ENCODE measurements around the gene PNMT. TPM values are rescaled to one million over a fixed set of nuclear protein-coding genes. Genes with fewer than 3 reads are reported as not detected.

PNMT gene
- total and polyA plus RNA-seq, 2 of the 13 experiments (the other 11 are each of a cell fraction or from before 2014, with no cell fraction given), result 0.25 TPM; not detected in 1

- TF ChIP-seq MZF1 (CRISPR knock-in tag; IDR thresholded peaks at IDR 0.05; ENCODE audit: borderline replicate concordance) (peak; percentile 30; the same call in 1 of the 2 replicates), RBAK (CRISPR knock-in tag; IDR thresholded peaks at IDR 0.05) (no peak), MAFK (conservative IDR thresholded peaks at IDR 0.05 in 1 of 2, IDR thresholded peaks at IDR 0.05 in 1 of 2; ENCODE audit: low read length in 2 of 2) (no peak), YY1 (IDR thresholded peaks at IDR 0.05; ENCODE audit: insufficient read depth, insufficient replicate concordance, low read depth, low read length) (no peak), ZNF446 (CRISPR knock-in tag; IDR thresholded peaks at IDR 0.05) (no peak), RFXANK (CRISPR knock-in tag; IDR thresholded peaks at IDR 0.05) (no peak), ZNF776 (CRISPR knock-in tag; IDR thresholded peaks at IDR 0.05) (0 out of 2 replicates have a peak, but pooled peaks have one; percentile 49), NONO (IDR thresholded peaks at IDR 0.05) (no peak), NONO (CRISPR knock-in tag; conservative IDR thresholded peaks at IDR 0.05) (no peak), BORCS8-MEF2B (CRISPR knock-in tag; IDR thresholded peaks at IDR 0.05) (no peak), ZC3H13 (CRISPR knock-in tag; IDR thresholded peaks at IDR 0.05) (no peak), E2F1 (CRISPR knock-in tag; IDR thresholded peaks at IDR 0.05) (no peak), BCL6 (CRISPR knock-in tag; IDR thresholded peaks at IDR 0.05) (no peak), PHB2 (IDR thresholded peaks at IDR 0.05; ENCODE audit: partially characterized antibody) (no peak), ZNF766 (CRISPR knock-in tag; IDR thresholded peaks at IDR 0.05; ENCODE audit: borderline replicate concordance) (peak; percentile 79; the same call in 1 of the 2 replicates), TCF12 (IDR thresholded peaks at IDR 0.05) (no peak), TCF12 (CRISPR knock-in tag; IDR thresholded peaks at IDR 0.05) (no peak)
- TF ChIP-seq, protein P1, sequence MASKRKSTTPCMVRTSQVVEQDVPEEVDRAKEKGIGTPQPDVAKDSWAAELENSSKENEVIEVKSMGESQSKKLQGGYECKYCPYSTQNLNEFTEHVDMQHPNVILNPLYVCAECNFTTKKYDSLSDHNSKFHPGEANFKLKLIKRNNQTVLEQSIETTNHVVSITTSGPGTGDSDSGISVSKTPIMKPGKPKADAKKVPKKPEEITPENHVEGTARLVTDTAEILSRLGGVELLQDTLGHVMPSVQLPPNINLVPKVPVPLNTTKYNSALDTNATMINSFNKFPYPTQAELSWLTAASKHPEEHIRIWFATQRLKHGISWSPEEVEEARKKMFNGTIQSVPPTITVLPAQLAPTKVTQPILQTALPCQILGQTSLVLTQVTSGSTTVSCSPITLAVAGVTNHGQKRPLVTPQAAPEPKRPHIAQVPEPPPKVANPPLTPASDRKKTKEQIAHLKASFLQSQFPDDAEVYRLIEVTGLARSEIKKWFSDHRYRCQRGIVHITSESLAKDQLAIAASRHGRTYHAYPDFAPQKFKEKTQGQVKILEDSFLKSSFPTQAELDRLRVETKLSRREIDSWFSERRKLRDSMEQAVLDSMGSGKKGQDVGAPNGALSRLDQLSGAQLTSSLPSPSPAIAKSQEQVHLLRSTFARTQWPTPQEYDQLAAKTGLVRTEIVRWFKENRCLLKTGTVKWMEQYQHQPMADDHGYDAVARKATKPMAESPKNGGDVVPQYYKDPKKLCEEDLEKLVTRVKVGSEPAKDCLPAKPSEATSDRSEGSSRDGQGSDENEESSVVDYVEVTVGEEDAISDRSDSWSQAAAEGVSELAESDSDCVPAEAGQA (IDR thresholded peaks at IDR 0.05; ENCODE audit: low read depth), result no peak
- TF ChIP-seq, protein P1 (CRISPR knock-in tag; IDR thresholded peaks at IDR 0.05; ENCODE audit: borderline replicate concordance), result 0 out of 2 replicates have a peak, but pooled peaks have one; percentile 7
- TF ChIP-seq, protein P2, sequence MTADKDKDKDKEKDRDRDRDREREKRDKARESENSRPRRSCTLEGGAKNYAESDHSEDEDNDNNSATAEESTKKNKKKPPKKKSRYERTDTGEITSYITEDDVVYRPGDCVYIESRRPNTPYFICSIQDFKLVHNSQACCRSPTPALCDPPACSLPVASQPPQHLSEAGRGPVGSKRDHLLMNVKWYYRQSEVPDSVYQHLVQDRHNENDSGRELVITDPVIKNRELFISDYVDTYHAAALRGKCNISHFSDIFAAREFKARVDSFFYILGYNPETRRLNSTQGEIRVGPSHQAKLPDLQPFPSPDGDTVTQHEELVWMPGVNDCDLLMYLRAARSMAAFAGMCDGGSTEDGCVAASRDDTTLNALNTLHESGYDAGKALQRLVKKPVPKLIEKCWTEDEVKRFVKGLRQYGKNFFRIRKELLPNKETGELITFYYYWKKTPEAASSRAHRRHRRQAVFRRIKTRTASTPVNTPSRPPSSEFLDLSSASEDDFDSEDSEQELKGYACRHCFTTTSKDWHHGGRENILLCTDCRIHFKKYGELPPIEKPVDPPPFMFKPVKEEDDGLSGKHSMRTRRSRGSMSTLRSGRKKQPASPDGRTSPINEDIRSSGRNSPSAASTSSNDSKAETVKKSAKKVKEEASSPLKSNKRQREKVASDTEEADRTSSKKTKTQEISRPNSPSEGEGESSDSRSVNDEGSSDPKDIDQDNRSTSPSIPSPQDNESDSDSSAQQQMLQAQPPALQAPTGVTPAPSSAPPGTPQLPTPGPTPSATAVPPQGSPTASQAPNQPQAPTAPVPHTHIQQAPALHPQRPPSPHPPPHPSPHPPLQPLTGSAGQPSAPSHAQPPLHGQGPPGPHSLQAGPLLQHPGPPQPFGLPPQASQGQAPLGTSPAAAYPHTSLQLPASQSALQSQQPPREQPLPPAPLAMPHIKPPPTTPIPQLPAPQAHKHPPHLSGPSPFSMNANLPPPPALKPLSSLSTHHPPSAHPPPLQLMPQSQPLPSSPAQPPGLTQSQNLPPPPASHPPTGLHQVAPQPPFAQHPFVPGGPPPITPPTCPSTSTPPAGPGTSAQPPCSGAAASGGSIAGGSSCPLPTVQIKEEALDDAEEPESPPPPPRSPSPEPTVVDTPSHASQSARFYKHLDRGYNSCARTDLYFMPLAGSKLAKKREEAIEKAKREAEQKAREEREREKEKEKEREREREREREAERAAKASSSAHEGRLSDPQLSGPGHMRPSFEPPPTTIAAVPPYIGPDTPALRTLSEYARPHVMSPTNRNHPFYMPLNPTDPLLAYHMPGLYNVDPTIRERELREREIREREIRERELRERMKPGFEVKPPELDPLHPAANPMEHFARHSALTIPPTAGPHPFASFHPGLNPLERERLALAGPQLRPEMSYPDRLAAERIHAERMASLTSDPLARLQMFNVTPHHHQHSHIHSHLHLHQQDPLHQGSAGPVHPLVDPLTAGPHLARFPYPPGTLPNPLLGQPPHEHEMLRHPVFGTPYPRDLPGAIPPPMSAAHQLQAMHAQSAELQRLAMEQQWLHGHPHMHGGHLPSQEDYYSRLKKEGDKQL (CRISPR knock-in tag; IDR thresholded peaks at IDR 0.05; ENCODE audit: low read depth), result no peak
These were observed 26.8 kb downstream of the PNMT start (continued) for GRCh38 chr17:39695089-39695474.
